CD14-positive monocyte (primary cell): Measurements from ENCODE around the gene IL22RA1. TPM values are rescaled to one million over a fixed set of nuclear protein-coding genes. Genes with fewer than 3 reads are reported as not detected.

Source experiments
- DNase-seq, 3 donors: peaks; one replicate each; pipeline ENCODE4 v3.0.0-alpha.2; 2011 to 2022
- H2AFZ ChIP-seq: 2 replicates; pipeline ENCODE4 v1.6.0; 2012; ENCODE audit warnings: mild to moderate bottlenecking, low read depth, low read length, inconsistent platforms; ENCODE audit not compliant: insufficient read depth, poor library complexity, severe bottlenecking
- H3K27ac ChIP-seq, 2 donors: 1 replicate in 1 of 2; 2 replicates in 1 of 2; pipeline ENCODE4 v1.5.1; 2012 to 2013; ENCODE audit warnings: low read length in 2 of 2, control low read depth in 1 of 2, inconsistent platforms in 1 of 2, low read depth in 1 of 2, mild to moderate bottlenecking in 1 of 2
- H3K27me3 ChIP-seq, 2 donors: one replicate each; pipeline versions ENCODE4 v1.6.0 to v1.6.1; 2011 to 2013; ENCODE audit warnings: low read length in 2 of 2; ENCODE audit not compliant: control insufficient read depth in 2 of 2, insufficient read depth in 2 of 2
- H3K36me3 ChIP-seq, 2 donors: replicated peaks in 1 of 2; 1 replicate in 1 of 2; 2 replicates in 1 of 2; pipeline versions ENCODE4 v1.5.1 to v1.6.1; 2012 to 2013; ENCODE audit warnings: low read length in 2 of 2, control low read depth in 1 of 2, inconsistent platforms in 1 of 2, mild to moderate bottlenecking in 1 of 2; ENCODE audit not compliant: insufficient read depth in 2 of 2, control insufficient read depth in 1 of 2
- H3K4me1 ChIP-seq, 2 donors: 1 replicate in 1 of 2; 2 replicates in 1 of 2; pipeline versions ENCODE4 v1.5.1 to v1.6.1; 2012 to 2013; ENCODE audit warnings: low read length in 2 of 2, control low read depth in 1 of 2, inconsistent platforms in 1 of 2, mild to moderate bottlenecking in 1 of 2, moderate library complexity in 1 of 2; ENCODE audit not compliant: insufficient read depth in 2 of 2, control insufficient read depth in 1 of 2
- H3K4me2 ChIP-seq: replicated peaks from 2 replicates; pipeline ENCODE3; 2012; ENCODE audit warnings: low read length, moderate library complexity, mild to moderate bottlenecking; ENCODE audit not compliant: poor library complexity, severe bottlenecking; ENCODE audit errors: extremely low read depth
- H3K4me3 ChIP-seq, 3 experiments: fragments of 200-600 bp in 1 of 3; sonication (generic) in 1 of 3; replicated peaks in 1 of 3; 1 replicate in 2 of 3; 2 replicates in 1 of 3; pipeline ENCODE4 v1.5.1; 2011 to 2013; ENCODE audit warnings: low read length in 3 of 3, mild to moderate bottlenecking in 3 of 3, control low read depth in 2 of 3, low read depth in 2 of 3, inconsistent platforms in 1 of 3, moderate library complexity in 1 of 3
- H3K79me2 ChIP-seq: 2 replicates; pipeline ENCODE4 v1.6.0; 2012; ENCODE audit warnings: mild to moderate bottlenecking, control low read depth, inconsistent platforms, low read length, moderate library complexity; ENCODE audit not compliant: insufficient read depth
- H3K9ac ChIP-seq: 2 replicates; pipeline ENCODE4 v1.6.0; 2017; ENCODE audit warnings: low read length, mild to moderate bottlenecking; ENCODE audit not compliant: insufficient read depth, poor library complexity, severe bottlenecking
- H3K9me3 ChIP-seq, 2 donors: replicated peaks in 1 of 2; 1 replicate in 1 of 2; 2 replicates in 1 of 2; pipeline versions ENCODE4 v1.5.1 to v1.6.1; 2012 to 2013; ENCODE audit warnings: low read length in 2 of 2, control low read depth in 1 of 2; ENCODE audit not compliant: control insufficient read depth in 1 of 2, insufficient read depth in 1 of 2
- H4K20me1 ChIP-seq: 2 replicates; pipeline ENCODE4 v1.6.0; 2012; ENCODE audit warnings: mild to moderate bottlenecking, low read length, control low read depth, moderate library complexity; ENCODE audit not compliant: insufficient read depth
- H3K27ac Mint-ChIP-seq, 7 donors: one replicate each; pipeline ENCODE4 v1.8.0; 2020; ENCODE audit warnings: mild to moderate bottlenecking in 7 of 7, mixed read lengths in 7 of 7, moderate library complexity in 6 of 7, inconsistent platforms in 2 of 7
- H3K27me3 Mint-ChIP-seq, 3 donors: one replicate each; pipeline ENCODE4 v1.8.0; 2021 to 2022; ENCODE audit warnings: low read depth in 3 of 3, mild to moderate bottlenecking in 3 of 3, mixed read lengths in 3 of 3, moderate library complexity in 3 of 3, inconsistent platforms in 1 of 3
- H3K36me3 Mint-ChIP-seq, 2 donors: one replicate each; pipeline ENCODE4 v1.8.0; 2020; ENCODE audit warnings: mixed read lengths in 2 of 2, inconsistent platforms in 1 of 2, mild to moderate bottlenecking in 1 of 2
- H3K4me1 Mint-ChIP-seq: one replicate; pipeline ENCODE4 v1.8.0; 2020; ENCODE audit warnings: mild to moderate bottlenecking, mixed read lengths
- H3K4me3 Mint-ChIP-seq, 2 donors: one replicate each; pipeline ENCODE4 v1.8.0; 2020; ENCODE audit warnings: mild to moderate bottlenecking in 2 of 2, mixed read lengths in 2 of 2, moderate library complexity in 1 of 2
- H3K9me3 Mint-ChIP-seq, 7 donors: one replicate each; pipeline ENCODE4 v1.8.0; 2020 to 2022; ENCODE audit warnings: mixed read lengths in 7 of 7, mild to moderate bottlenecking in 6 of 7, moderate library complexity in 6 of 7, inconsistent platforms in 2 of 7
- WGBS: methylation state at CpG from one replicate; pipeline ENCODE4 v1.1.5; 2013; ENCODE audit warnings: missing lambda C conversion rate; ENCODE audit not compliant: insufficient coverage; 5-methylcytosine and 5-hydroxymethylcytosine counted together
- intact Hi-C, 2 donors: fragments of 100-400 bp; cut with micrococcal nuclease; formaldehyde crosslinking; loops; one replicate each; pipeline versions ENCODE4 v1.15.0 to v1.15.1; 2023
- polyA plus RNA-seq, 3 donors: library from polyadenylated mRNA; depleted of rRNA in 1 of 3; unstranded in 2 of 3; stranded (reverse) in 1 of 3; fragments of 300-500 nt in 2 of 3; fragments of >200 nt in 1 of 3; fragmentation: Illumina TruSeq in 2 of 3; gene quantifications; 1 replicate in 2 of 3; 2 replicates in 1 of 3; pipeline ENCODE4 v1.2.3, GENCODE V29; 2012 to 2021
- TF ChIP-seq, protein P1 (sequence below): fragments of 200-600 bp; IDR thresholded peaks from one replicate; pipeline ENCODE4 v1.8.0; 2022; ENCODE audit warnings: antibody characterized with exemption, mild to moderate bottlenecking

The IL22RA1 gene
- polyA plus RNA-seq, 3 donors, result not detected

DNA sequence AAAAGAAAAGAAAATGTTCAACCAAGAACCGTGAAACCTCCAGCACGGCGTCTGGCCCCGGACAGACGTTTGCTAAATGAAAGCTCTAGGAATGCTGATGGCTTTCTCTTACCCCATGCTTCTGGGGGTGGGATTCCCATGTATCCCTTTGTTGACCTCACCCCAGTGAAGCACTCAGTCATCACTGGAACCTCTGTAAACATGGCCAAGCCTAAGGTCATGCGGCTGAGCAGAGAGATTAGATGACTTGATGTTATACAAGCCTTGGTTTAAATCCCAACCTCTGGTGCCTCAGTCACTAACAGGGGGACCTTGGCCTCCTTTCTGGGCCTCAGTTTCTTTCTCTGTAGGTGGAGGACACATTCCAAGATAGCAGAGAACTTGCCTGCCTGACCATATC, 28.2 kb downstream of the IL22RA1 start:
- Histone ChIP-seq H2AFZ (no peak overlapping the region), H3K79me2 (no peaks in the 10 kb centered on the region), H3K9ac (no peak overlapping the region), H3K4me2 (no peak overlapping the region), H3K27ac (no peak overlapping the region), H3K27me3 (peaks cover 0 to 2% of the 10 kb centered on the region in 2 donors), H3K4me3 (no peak overlapping the region), H4K20me1 (no peaks in the 10 kb centered on the region), H3K9me3 (no peaks in the 10 kb centered on the region), H3K36me3 (no peaks in the 10 kb centered on the region), H3K4me1 (no peaks in the 10 kb centered on the region)
- H3K27me3 Mint-ChIP-seq, result peaks cover 12 to 32% (median 21%) of the 10 kb centered on the region in 3 donors
- no peak overlapping the region for H3K27ac Mint-ChIP-seq
- TF ChIP-seq, protein P1, sequence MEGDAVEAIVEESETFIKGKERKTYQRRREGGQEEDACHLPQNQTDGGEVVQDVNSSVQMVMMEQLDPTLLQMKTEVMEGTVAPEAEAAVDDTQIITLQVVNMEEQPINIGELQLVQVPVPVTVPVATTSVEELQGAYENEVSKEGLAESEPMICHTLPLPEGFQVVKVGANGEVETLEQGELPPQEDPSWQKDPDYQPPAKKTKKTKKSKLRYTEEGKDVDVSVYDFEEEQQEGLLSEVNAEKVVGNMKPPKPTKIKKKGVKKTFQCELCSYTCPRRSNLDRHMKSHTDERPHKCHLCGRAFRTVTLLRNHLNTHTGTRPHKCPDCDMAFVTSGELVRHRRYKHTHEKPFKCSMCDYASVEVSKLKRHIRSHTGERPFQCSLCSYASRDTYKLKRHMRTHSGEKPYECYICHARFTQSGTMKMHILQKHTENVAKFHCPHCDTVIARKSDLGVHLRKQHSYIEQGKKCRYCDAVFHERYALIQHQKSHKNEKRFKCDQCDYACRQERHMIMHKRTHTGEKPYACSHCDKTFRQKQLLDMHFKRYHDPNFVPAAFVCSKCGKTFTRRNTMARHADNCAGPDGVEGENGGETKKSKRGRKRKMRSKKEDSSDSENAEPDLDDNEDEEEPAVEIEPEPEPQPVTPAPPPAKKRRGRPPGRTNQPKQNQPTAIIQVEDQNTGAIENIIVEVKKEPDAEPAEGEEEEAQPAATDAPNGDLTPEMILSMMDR, result no peak
- H3K4me3 Mint-ChIP-seq, result no peak overlapping the region
- H3K36me3 Mint-ChIP-seq, result no peaks in the 10 kb centered on the region
- no peak for DNase-seq
- WGBS, result 100% methylated on average over 3 of the region's 6 CpGs
- intact Hi-C loops, result no loop called here
- peaks cover 12% of the 10 kb centered on the region for H3K4me1 Mint-ChIP-seq
- H3K9me3 Mint-ChIP-seq, result peaks cover 0 to 2% (median 0%) of the 10 kb centered on the region in 7 donors

DNA sequence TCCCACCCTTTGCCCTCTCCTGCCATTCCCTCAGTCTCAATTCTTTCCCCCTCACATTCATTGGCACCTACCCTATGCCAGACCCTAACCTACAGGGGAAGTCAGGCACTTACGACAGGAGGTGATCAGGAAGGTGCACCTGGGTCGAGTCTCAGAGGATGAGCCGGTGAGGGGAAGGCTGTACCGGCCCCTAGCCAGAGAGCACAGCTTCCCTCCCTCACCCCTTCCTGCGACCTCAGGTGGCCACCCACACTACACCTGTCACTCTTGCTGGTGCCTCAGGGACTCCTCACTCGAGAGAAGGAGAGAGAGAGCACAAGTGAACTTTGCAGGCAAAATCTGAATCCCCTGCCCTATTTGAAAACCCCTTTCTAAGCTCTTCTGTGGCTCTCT, 29.3 kb downstream of the IL22RA1 start:
- no peak overlapping the region for H3K27ac Mint-ChIP-seq

More for the DNA sequence above, 29.3 kb downstream of the IL22RA1 start:
- DNase-seq, result no peak
- no peak overlapping the region for H2AFZ ChIP-seq
- Mint-ChIP-seq H3K36me3 (no peaks in the 10 kb centered on the region), H3K4me3 (no peak overlapping the region), H3K9me3 (peaks cover 0 to 2% (median 0%) of the 10 kb centered on the region in 7 donors), H3K4me1 (peaks cover 12% of the 10 kb centered on the region), H3K27me3 (peaks cover 12 to 32% (median 21%) of the 10 kb centered on the region in 3 donors)
- no peaks in the 10 kb centered on the region for H4K20me1 ChIP-seq
- no peak overlapping the region for H3K9ac ChIP-seq
- no peaks in the 10 kb centered on the region for H3K9me3 ChIP-seq
- H3K79me2 ChIP-seq, result no peaks in the 10 kb centered on the region
- intact Hi-C loops, result no loop called here
- H3K4me3 ChIP-seq, result no peak overlapping the region
- H3K27ac ChIP-seq, result no peak overlapping the region
- no peak overlapping the region for H3K4me2 ChIP-seq
- 80% methylated on average over 3 of the region's 6 CpGs for WGBS
- peaks cover 0 to 2% of the 10 kb centered on the region in 2 donors for H3K27me3 ChIP-seq
- no peaks in the 10 kb centered on the region for H3K4me1 ChIP-seq
- no peaks in the 10 kb centered on the region for H3K36me3 ChIP-seq
- TF ChIP-seq, protein P1, result no peak
